Measurements from ENCODE around the gene PLEKHG4.

The PLEKHG4 gene

GRCh38 chr16:67241008-67241900, 38.1 kb upstream of the PLEKHG4 start:
- Histone ChIP-seq H2AFZ (ENCODE audit: low read depth) (no peak overlapping the region), H3K36me3 (ENCODE audit: insufficient read depth) (no peaks in the 10 kb centered on the region), H3K4me3 (IDR thresholded peaks at IDR 0.05; ENCODE audit: insufficient read depth, low read depth, low read length) (no peak overlapping the region), H3K4me1 (ENCODE audit: low read depth, poor library complexity, severe bottlenecking) (peaks cover 32% of the 10 kb centered on the region), H3K4me2 (no peak overlapping the region), H4K20me1 (ENCODE audit: insufficient read depth) (no peaks in the 10 kb centered on the region), H3K27ac (no peak overlapping the region), H3K79me2 (ENCODE audit: insufficient read depth, low read depth) (no peaks in the 10 kb centered on the region), H3K9ac (no peak overlapping the region), H3K27me3 (ENCODE audit: insufficient read depth, low read depth) (no peaks in the 10 kb centered on the region)
- no peak for TF ChIP-seq CTCF (conservative IDR thresholded peaks at IDR 0.05; ENCODE audit: low read depth, low read length)

GRCh38 chr16:67242138-67242730, 37.1 kb upstream of the PLEKHG4 start:
- Histone ChIP-seq H3K4me1 (ENCODE audit: low read depth, poor library complexity, severe bottlenecking) (peaks cover 32% of the 10 kb centered on the region), H3K9ac (no peak overlapping the region), H3K36me3 (ENCODE audit: insufficient read depth) (no peaks in the 10 kb centered on the region), H3K4me2 (no peak overlapping the region), H3K27ac (no peak overlapping the region), H2AFZ (ENCODE audit: low read depth) (no peak overlapping the region), H4K20me1 (ENCODE audit: insufficient read depth) (no peaks in the 10 kb centered on the region), H3K27me3 (ENCODE audit: insufficient read depth, low read depth) (no peaks in the 10 kb centered on the region), H3K4me3 (IDR thresholded peaks at IDR 0.05; ENCODE audit: insufficient read depth, low read depth, low read length) (no peak overlapping the region), H3K79me2 (ENCODE audit: insufficient read depth, low read depth) (no peaks in the 10 kb centered on the region)
- TF ChIP-seq CTCF (conservative IDR thresholded peaks at IDR 0.05; ENCODE audit: low read depth, low read length), result no peak

- Histone ChIP-seq H2AFZ (ENCODE audit: low read depth) (no peak overlapping the region), H3K4me1 (ENCODE audit: low read depth, poor library complexity, severe bottlenecking) (peaks cover 40% of the 10 kb centered on the region), H3K4me2 (no peak overlapping the region), H3K4me3 (IDR thresholded peaks at IDR 0.05; ENCODE audit: insufficient read depth, low read depth, low read length) (no peak overlapping the region), H3K27me3 (ENCODE audit: insufficient read depth, low read depth) (peaks cover 5% of the 10 kb centered on the region), H3K27ac (no peak overlapping the region), H3K36me3 (ENCODE audit: insufficient read depth) (no peaks in the 10 kb centered on the region), H3K79me2 (ENCODE audit: insufficient read depth, low read depth) (no peaks in the 10 kb centered on the region), H3K9ac (no peak overlapping the region), H4K20me1 (ENCODE audit: insufficient read depth) (no peaks in the 10 kb centered on the region)
- no peak for TF ChIP-seq CTCF (conservative IDR thresholded peaks at IDR 0.05; ENCODE audit: low read depth, low read length)
These were observed 35.9 kb upstream of the PLEKHG4 start for GRCh38 chr16:67243481-67243880.

GRCh38 chr16:67244387-67245185, 34.7 kb upstream of the PLEKHG4 start:
- Histone ChIP-seq H3K4me2 (peak overlapping the region; percentile 100; the same call in 1 of the 2 replicates), H3K36me3 (ENCODE audit: insufficient read depth) (no peaks in the 10 kb centered on the region), H2AFZ (ENCODE audit: low read depth) (no peak overlapping the region), H3K9ac (no peak overlapping the region), H3K79me2 (ENCODE audit: insufficient read depth, low read depth) (no peaks in the 10 kb centered on the region), H3K27me3 (ENCODE audit: insufficient read depth, low read depth) (peaks cover 16% of the 10 kb centered on the region), H3K27ac (no peak overlapping the region), H3K4me1 (ENCODE audit: low read depth, poor library complexity, severe bottlenecking) (peaks cover 40% of the 10 kb centered on the region), H3K4me3 (IDR thresholded peaks at IDR 0.05; ENCODE audit: insufficient read depth, low read depth, low read length) (no peak overlapping the region), H4K20me1 (ENCODE audit: insufficient read depth) (no peaks in the 10 kb centered on the region)
- TF ChIP-seq CTCF (conservative IDR thresholded peaks at IDR 0.05; ENCODE audit: low read depth, low read length), result no peak

Data from KMS-11 (cell line).